Astrocyte of the spinal cord (primary cell): ENCODE results near the gene NRXN2.

Source experiments
- DNase-seq: peaks from one replicate; pipeline ENCODE4 v3.0.0; 2011; ENCODE audit warnings: low read depth, low spot score
- H3K4me3 ChIP-seq: 2 replicates; pipeline ENCODE4 v1.5.1; 2011; ENCODE audit warnings: low read depth, mild to moderate bottlenecking, low read length, moderate library complexity
- in situ Hi-C: cut with HindIII; loops from 2 replicates; pipeline ENCODE4 v1.10.0; 2017; ENCODE audit warnings: low sequenced_read_pairs
- TF ChIP-seq, protein P1 (sequence below): IDR thresholded peaks from 2 replicates; pipeline ENCODE4 v1.5.1; 2012; ENCODE audit warnings: low read depth, mild to moderate bottlenecking, low read length, inconsistent platforms

NRXN2 gene

DNA sequence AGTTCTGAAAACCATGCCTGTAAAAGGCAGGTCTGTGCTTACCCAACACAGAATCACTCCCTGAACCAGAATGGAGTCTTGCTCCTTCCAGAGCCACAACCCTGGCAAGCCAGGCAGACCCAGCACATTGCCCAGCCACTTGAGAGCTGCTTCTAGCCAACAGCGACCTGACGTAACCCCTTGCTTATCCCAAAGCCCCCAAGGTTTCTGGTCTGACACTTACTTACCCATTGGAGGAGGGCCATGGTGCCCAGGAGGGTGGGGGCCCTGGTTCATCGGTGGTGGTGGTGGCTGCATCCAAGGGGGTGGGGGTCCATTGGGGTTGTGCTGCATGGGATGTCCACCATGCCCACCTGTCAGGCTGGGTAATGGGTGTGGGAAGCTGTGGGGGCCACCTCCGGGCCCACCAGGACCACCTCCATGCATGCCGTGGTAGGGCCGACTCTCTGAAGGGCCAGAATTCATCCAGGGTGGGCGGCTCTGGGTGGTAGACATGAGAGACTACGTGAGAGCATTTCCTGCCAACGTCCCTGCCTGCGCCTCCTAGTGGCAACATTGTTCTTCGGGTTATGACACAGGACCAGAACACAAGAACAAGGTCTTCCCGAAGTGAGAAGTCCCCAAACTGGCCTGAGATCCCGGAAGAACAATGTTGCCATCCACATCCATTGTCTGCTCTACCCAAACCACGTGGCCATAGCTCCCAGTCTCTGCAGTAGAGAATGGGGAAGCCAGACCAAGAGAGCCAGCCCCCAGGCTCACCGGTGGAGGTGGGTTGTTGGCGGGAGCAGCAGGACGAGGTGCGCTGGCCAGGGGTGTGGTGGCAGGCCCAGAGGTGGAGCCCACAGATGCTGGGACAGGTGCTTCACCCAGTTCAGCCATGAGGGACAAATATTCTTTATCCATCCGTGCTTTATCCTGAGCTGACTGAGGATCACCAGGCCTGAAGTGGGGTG, 44.6 kb upstream of the NRXN2 start:
- no peak overlapping the region for H3K4me3 ChIP-seq
- in situ Hi-C loops, result no loop called here
- TF ChIP-seq, protein P1, sequence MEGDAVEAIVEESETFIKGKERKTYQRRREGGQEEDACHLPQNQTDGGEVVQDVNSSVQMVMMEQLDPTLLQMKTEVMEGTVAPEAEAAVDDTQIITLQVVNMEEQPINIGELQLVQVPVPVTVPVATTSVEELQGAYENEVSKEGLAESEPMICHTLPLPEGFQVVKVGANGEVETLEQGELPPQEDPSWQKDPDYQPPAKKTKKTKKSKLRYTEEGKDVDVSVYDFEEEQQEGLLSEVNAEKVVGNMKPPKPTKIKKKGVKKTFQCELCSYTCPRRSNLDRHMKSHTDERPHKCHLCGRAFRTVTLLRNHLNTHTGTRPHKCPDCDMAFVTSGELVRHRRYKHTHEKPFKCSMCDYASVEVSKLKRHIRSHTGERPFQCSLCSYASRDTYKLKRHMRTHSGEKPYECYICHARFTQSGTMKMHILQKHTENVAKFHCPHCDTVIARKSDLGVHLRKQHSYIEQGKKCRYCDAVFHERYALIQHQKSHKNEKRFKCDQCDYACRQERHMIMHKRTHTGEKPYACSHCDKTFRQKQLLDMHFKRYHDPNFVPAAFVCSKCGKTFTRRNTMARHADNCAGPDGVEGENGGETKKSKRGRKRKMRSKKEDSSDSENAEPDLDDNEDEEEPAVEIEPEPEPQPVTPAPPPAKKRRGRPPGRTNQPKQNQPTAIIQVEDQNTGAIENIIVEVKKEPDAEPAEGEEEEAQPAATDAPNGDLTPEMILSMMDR, result peak; percentile 72
- peak; percentile 40 for DNase-seq

- H3K4me3 ChIP-seq, result no peak overlapping the region
- in situ Hi-C loops, result no loop called here
- DNase-seq, result no peak
- TF ChIP-seq, protein P1, result no peak
Observed at GRCh38 chr11:64766881-64767280, 43.9 kb upstream of the NRXN2 start.

- in situ Hi-C loops, result no loop called here
- no peak overlapping the region for H3K4me3 ChIP-seq
- DNase-seq, result no peak
- TF ChIP-seq, protein P1, result no peak
Observed at GRCh38 chr11:64765851-64766665, 43.1 kb upstream of the NRXN2 start.

- H3K4me3 ChIP-seq, result no peak overlapping the region
- TF ChIP-seq, protein P1, result peak; percentile 36
- DNase-seq, result no peak
- in situ Hi-C loops, result no loop called here
Observed at GRCh38 chr11:64765291-64765850, 42.4 kb upstream of the NRXN2 start.

GRCh38 chr11:64764753-64765152, 41.8 kb upstream of the NRXN2 start:
- no peak overlapping the region for H3K4me3 ChIP-seq
- no peak for DNase-seq
- TF ChIP-seq, protein P1, result no peak
- in situ Hi-C loops, result no loop called here

- TF ChIP-seq, protein P1, result no peak
- no peak for DNase-seq
- in situ Hi-C loops, result no loop called here
- no peak overlapping the region for H3K4me3 ChIP-seq
Observed at GRCh38 chr11:64764040-64764611, 41.1 kb upstream of the NRXN2 start.
